ENCODE data around the gene PARD3.

PARD3 gene

GRCh38 chr10:34484164-34484563, 330.9 kb downstream of the PARD3 start:
- no peak for DNase-seq

- no peak for DNase-seq
These were observed 334.8 kb downstream of the PARD3 start for GRCh38 chr10:34480345-34480744.

- no peak for DNase-seq
These were observed 335.4 kb downstream of the PARD3 start for GRCh38 chr10:34479520-34480179.

GRCh38 chr10:34477249-34477648, 337.8 kb downstream of the PARD3 start:
- DNase-seq: no peak

- no peak for DNase-seq
These were observed 338.5 kb downstream of the PARD3 start for GRCh38 chr10:34476608-34477007.

- DNase-seq: no peak
These were observed 339.3 kb downstream of the PARD3 start for GRCh38 chr10:34475786-34476185.

GRCh38 chr10:34475274-34475646, 339.8 kb downstream of the PARD3 start:
- DNase-seq: no peak

GRCh38 chr10:34474555-34475273, 340.4 kb downstream of the PARD3 start:
- DNase-seq: no peak

- DNase-seq: no peak
These were observed 341.1 kb downstream of the PARD3 start for GRCh38 chr10:34474009-34474376.

- no peak for DNase-seq
These were observed 341.7 kb downstream of the PARD3 start for GRCh38 chr10:34473174-34474008.

- no peak for DNase-seq
These were observed 344.8 kb downstream of the PARD3 start for GRCh38 chr10:34470307-34470706.

- DNase-seq: no peak
These were observed 345.6 kb downstream of the PARD3 start for GRCh38 chr10:34469446-34469845.

GRCh38 chr10:34467902-34468301, 347.2 kb downstream of the PARD3 start:
- DNase-seq: no peak

- no peak for DNase-seq
These were observed 347.7 kb downstream of the PARD3 start for GRCh38 chr10:34467364-34467763.

GRCh38 chr10:34465678-34466077, 349.4 kb downstream of the PARD3 start:
- DNase-seq: no peak

- DNase-seq: no peak
These were observed 350.5 kb downstream of the PARD3 start for GRCh38 chr10:34464591-34464990.

GRCh38 chr10:34464000-34464399, 351.1 kb downstream of the PARD3 start:
- DNase-seq: no peak

GRCh38 chr10:34462993-34463392, 352.1 kb downstream of the PARD3 start:
- DNase-seq: no peak

GRCh38 chr10:34462056-34462455, 353.0 kb downstream of the PARD3 start:
- no peak for DNase-seq

GRCh38 chr10:34454590-34455261, 360.4 kb downstream of the PARD3 start:
- DNase-seq: no peak

GRCh38 chr10:34449836-34450235, 365.3 kb downstream of the PARD3 start:
- no peak for DNase-seq

- DNase-seq: no peak
These were observed 369.0 kb downstream of the PARD3 start for GRCh38 chr10:34446049-34446448.

All from CD4-positive, alpha-beta T cell treated with Interferon gamma for 1 hour (primary cell).